HepG2 (cell line): Measurements from ENCODE around the gene METTL16. TPM values are rescaled to one million over a fixed set of nuclear protein-coding genes. Genes with fewer than 3 reads are reported as not detected.

Experiments
- ARHGAP35 ChIP-seq: sonication (generic); formaldehyde crosslinking; IDR thresholded peaks from 2 replicates; pipeline ENCODE4 v1.9.0; 2022; ENCODE audit warnings: mild to moderate bottlenecking, inconsistent platforms, moderate library complexity, missing genetic modification reagents, borderline replicate concordance
- ARID4A ChIP-seq: sonication (generic); formaldehyde crosslinking; IDR thresholded peaks from 2 replicates; pipeline ENCODE4 v1.5.0; 2020; ENCODE audit warnings: mild to moderate bottlenecking, missing genetic modification reagents, borderline replicate concordance
- DPF2 ChIP-seq: sonication (generic); formaldehyde crosslinking; IDR thresholded peaks from 2 replicates; pipeline ENCODE4 v1.4.0; 2020; ENCODE audit warnings: mild to moderate bottlenecking, low read depth, missing genetic modification reagents, borderline replicate concordance
- DRAP1 ChIP-seq: IDR thresholded peaks from 2 replicates; pipeline ENCODE4 v1.6.1; 2016; ENCODE audit warnings: missing genetic modification reagents, missing compliant biosample characterization
- GTF2F1 ChIP-seq: fragments of 150-350 bp; IDR thresholded peaks from 2 replicates; pipeline ENCODE4 v1.6.1; 2014; ENCODE audit warnings: low read length
- GZF1 ChIP-seq: sonication (generic); formaldehyde crosslinking; IDR thresholded peaks from 2 replicates; pipeline ENCODE4 v1.5.1; 2020; ENCODE audit warnings: mild to moderate bottlenecking, missing genetic modification reagents
- HCFC1 ChIP-seq: fragments of 150-350 bp; IDR thresholded peaks from 2 replicates; pipeline ENCODE4 v1.6.1; 2014; ENCODE audit warnings: low read depth, low read length
- HOXA3 ChIP-seq: sonication (generic); formaldehyde crosslinking; IDR thresholded peaks from 2 replicates; pipeline ENCODE4 v1.5.0; 2020; ENCODE audit warnings: missing genetic modification reagents
- JUNB ChIP-seq: sonication (generic); formaldehyde crosslinking; IDR thresholded peaks from 2 replicates; pipeline ENCODE4 v1.8.0; 2022; ENCODE audit warnings: missing genetic modification reagents, mild to moderate bottlenecking, borderline replicate concordance
- MAZ ChIP-seq, 2 experiments: sonication (generic) in 1 of 2; formaldehyde crosslinking in 1 of 2; IDR thresholded peaks; 2 replicates each; pipeline versions ENCODE4 v1.5.0 to v1.6.1; 2012 to 2020; ENCODE audit warnings: low read depth in 2 of 2, mild to moderate bottlenecking in 2 of 2, borderline replicate concordance in 1 of 2, improper control_type of control experiment in 1 of 2, low read length in 1 of 2, missing genetic modification reagents in 1 of 2, moderate library complexity in 1 of 2
- MBNL3 ChIP-seq: fragments of 250-450 bp; sonication (Bioruptor Pico); conservative IDR thresholded peaks from 2 replicates; pipeline ENCODE4 v1.8.0; 2022; ENCODE audit warnings: mild to moderate bottlenecking, inconsistent platforms
- MEIS1 ChIP-seq: sonication (generic); formaldehyde crosslinking; IDR thresholded peaks from 2 replicates; pipeline ENCODE4 v1.9.0; 2021; ENCODE audit warnings: mild to moderate bottlenecking, missing genetic modification reagents, moderate library complexity, borderline replicate concordance
- ONECUT2 ChIP-seq: sonication (generic); formaldehyde crosslinking; IDR thresholded peaks from 2 replicates; pipeline ENCODE4 v1.4.0; 2020; ENCODE audit warnings: missing genetic modification reagents
- SSRP1 ChIP-seq: IDR thresholded peaks from 2 replicates; pipeline ENCODE4 v1.6.1; 2016; ENCODE audit warnings: control low read depth
- TBL1XR1 ChIP-seq: fragments of 150-350 bp; IDR thresholded peaks from 2 replicates; pipeline ENCODE4 v1.6.1; 2014; ENCODE audit warnings: borderline replicate concordance, low read length; ENCODE audit not compliant: partially characterized antibody
- ZKSCAN1 ChIP-seq: fragments of 150-350 bp; IDR thresholded peaks from 2 replicates; pipeline ENCODE4 v1.6.1; 2014; ENCODE audit warnings: low read length
- ZNF18 ChIP-seq: sonication (generic); formaldehyde crosslinking; IDR thresholded peaks from 2 replicates; pipeline ENCODE4 v1.8.0; 2022; ENCODE audit warnings: mild to moderate bottlenecking, missing genetic modification reagents; ENCODE audit not compliant: insufficient replicate concordance
- ZNF354B ChIP-seq: sonication (generic); formaldehyde crosslinking; IDR thresholded peaks from 2 replicates; pipeline ENCODE4 v1.8.0; 2022; ENCODE audit warnings: mild to moderate bottlenecking, missing genetic modification reagents
- polyA plus RNA-seq, 8 experiments: library from polyadenylated mRNA; depleted of rRNA in 3 of 8; stranded (reverse) in 7 of 8; unstranded in 1 of 8; fragments of >200 nt; fragmentation: Illumina TruSeq in 4 of 8; extraction: Trizol in 4 of 8; gene quantifications; 2 replicates each; pipeline versions ENCODE4 v1.2.1 to v1.2.3, GENCODE V29; 2011 to 2016; ENCODE audit warnings: low read depth in 4 of 8, missing spikeins in 1 of 8, mixed read lengths in 1 of 8; ENCODE audit not compliant: insufficient read depth in 1 of 8
- total RNA-seq, 5 experiments: library from RNA; depleted of rRNA; stranded (reverse); fragments of >200 nt; fragmentation: Illumina TruSeq; extraction: Trizol; gene quantifications; 2 replicates each; pipeline ENCODE4 v1.2.3, GENCODE V29; 2016; ENCODE audit warnings: low read depth in 1 of 5
- TF ChIP-seq, protein P1 (sequence below): sonication (generic); formaldehyde crosslinking; IDR thresholded peaks from 2 replicates; pipeline ENCODE4 v1.4.0; 2020; ENCODE audit warnings: missing genetic modification reagents
- TF ChIP-seq, protein P2 (sequence below): IDR thresholded peaks from 2 replicates; pipeline ENCODE4 v1.6.1; 2016

METTL16 gene
- total and polyA plus RNA-seq, 2 of the 13 experiments (the other 11 are each of a cell fraction or from before 2014, with no cell fraction given): 11.6 to 18.5 TPM

DNA sequence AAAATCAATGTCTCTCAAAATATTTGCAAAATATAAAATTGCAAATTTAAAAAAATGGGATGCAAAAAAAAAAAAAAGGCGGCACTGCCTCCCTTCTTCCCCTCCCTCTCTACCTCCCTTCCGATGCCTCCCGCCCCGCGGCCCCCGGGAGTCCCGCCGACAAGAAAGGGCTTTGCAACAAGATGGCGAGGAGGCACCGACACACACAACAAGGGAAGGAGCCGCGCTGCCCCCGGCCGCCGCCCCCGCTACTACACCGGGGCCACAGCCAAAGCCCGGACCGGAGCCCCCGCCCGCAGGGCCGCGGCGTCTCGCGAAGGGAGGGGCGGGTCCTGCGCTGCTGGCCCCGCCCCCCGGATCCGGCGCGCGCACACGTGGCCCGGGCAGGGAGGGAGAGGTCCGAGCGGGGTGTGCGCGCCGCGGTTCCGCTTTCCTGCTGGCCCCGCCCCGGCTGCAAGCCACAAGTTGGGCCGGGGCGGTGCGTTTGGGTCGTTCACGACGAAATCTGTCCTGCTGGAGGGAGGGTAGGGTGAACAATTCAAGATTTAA, 110.7 kb downstream of the METTL16 start, which contains the start of gene MNT (continued):
- peak; percentile 99 for TF ChIP-seq MAZ (IDR thresholded peaks at IDR 0.05; ENCODE audit: borderline replicate concordance, low read depth, low read length)
- TF ChIP-seq MAZ (CRISPR knock-in tag; IDR thresholded peaks at IDR 0.05; ENCODE audit: low read depth): peak; percentile 86
- TF ChIP-seq GZF1: no peak
- TF ChIP-seq MBNL3: no peak
- peak; percentile 58; the same call in 1 of the 2 replicates for TF ChIP-seq HOXA3 (CRISPR knock-in tag)
- TF ChIP-seq ONECUT2 (CRISPR knock-in tag): no peak
- TF ChIP-seq ARID4A (CRISPR knock-in tag): no peak; the same call in 1 of the 2 replicates
- TF ChIP-seq GTF2F1: no peak
- no peak for TF ChIP-seq DPF2
- no peak for TF ChIP-seq ZNF18 (CRISPR knock-in tag)
- no peak for TF ChIP-seq HCFC1
- TF ChIP-seq, protein P1, sequence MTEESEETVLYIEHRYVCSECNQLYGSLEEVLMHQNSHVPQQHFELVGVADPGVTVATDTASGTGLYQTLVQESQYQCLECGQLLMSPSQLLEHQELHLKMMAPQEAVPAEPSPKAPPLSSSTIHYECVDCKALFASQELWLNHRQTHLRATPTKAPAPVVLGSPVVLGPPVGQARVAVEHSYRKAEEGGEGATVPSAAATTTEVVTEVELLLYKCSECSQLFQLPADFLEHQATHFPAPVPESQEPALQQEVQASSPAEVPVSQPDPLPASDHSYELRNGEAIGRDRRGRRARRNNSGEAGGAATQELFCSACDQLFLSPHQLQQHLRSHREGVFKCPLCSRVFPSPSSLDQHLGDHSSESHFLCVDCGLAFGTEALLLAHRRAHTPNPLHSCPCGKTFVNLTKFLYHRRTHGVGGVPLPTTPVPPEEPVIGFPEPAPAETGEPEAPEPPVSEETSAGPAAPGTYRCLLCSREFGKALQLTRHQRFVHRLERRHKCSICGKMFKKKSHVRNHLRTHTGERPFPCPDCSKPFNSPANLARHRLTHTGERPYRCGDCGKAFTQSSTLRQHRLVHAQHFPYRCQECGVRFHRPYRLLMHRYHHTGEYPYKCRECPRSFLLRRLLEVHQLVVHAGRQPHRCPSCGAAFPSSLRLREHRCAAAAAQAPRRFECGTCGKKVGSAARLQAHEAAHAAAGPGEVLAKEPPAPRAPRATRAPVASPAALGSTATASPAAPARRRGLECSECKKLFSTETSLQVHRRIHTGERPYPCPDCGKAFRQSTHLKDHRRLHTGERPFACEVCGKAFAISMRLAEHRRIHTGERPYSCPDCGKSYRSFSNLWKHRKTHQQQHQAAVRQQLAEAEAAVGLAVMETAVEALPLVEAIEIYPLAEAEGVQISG (CRISPR knock-in tag): peak; percentile 11; the same call in 1 of the 2 replicates
- TF ChIP-seq JUNB: no peak
- no peak for TF ChIP-seq ZNF354B
- TF ChIP-seq, protein P2, sequence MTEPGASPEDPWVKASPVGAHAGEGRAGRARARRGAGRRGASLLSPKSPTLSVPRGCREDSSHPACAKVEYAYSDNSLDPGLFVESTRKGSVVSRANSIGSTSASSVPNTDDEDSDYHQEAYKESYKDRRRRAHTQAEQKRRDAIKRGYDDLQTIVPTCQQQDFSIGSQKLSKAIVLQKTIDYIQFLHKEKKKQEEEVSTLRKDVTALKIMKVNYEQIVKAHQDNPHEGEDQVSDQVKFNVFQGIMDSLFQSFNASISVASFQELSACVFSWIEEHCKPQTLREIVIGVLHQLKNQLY: 0 out of 2 replicates have a peak, but pooled peaks have one; percentile 42
- TF ChIP-seq SSRP1: no peak
- no peak for TF ChIP-seq ARHGAP35 (CRISPR knock-in tag)
- no peak for TF ChIP-seq ZKSCAN1
- no peak for TF ChIP-seq MEIS1
- no peak for TF ChIP-seq TBL1XR1
- TF ChIP-seq DRAP1 (CRISPR knock-in tag): 0 out of 2 replicates have a peak, but pooled peaks have one; percentile 12
